Smooth muscle cell (in vitro differentiated cells): Measurements from ENCODE around the gene FAM111B. TPM values are rescaled to one million over a fixed set of nuclear protein-coding genes. Genes with fewer than 3 reads are reported as not detected.
"Not testable (repeated sequence)": the region's sequence is repeated elsewhere in the genome, so short reads cannot be mapped to it uniquely, and the experiment has no call there.

Experiments
- DNase-seq: peaks from one replicate; lab custom pipeline; 2025; ENCODE audit not compliant: unreplicated experiment; lab: John Stamatoyannopoulos, UW
- H2AFZ ChIP-seq: fragments of 200-600 bp; sonication (generic); 2 replicates; pipeline ENCODE4 v1.6.0; 2016; ENCODE audit warnings: antibody characterized with exemption, low read depth, mild to moderate bottlenecking
- H3F3A ChIP-seq: fragments of 200-600 bp; sonication (generic); 2 replicates; pipeline ENCODE4 v1.6.0; 2017; ENCODE audit warnings: antibody characterized with exemption, low read depth
- H3K27ac ChIP-seq: fragments of 200-600 bp; sonication (generic); 2 replicates; pipeline ENCODE4 v1.5.1; 2016; ENCODE audit warnings: low read depth, mild to moderate bottlenecking
- H3K27me3 ChIP-seq: fragments of 200-600 bp; sonication (generic); 2 replicates; pipeline ENCODE4 v1.6.1; 2016; ENCODE audit warnings: low read depth, mild to moderate bottlenecking
- H3K36me3 ChIP-seq: fragments of 200-600 bp; sonication (generic); 2 replicates; pipeline ENCODE4 v1.5.1; 2016; ENCODE audit warnings: low read depth
- H3K4me1 ChIP-seq: fragments of 200-600 bp; sonication (generic); 2 replicates; pipeline ENCODE4 v1.5.1; 2016; ENCODE audit warnings: low read depth
- H3K4me2 ChIP-seq: fragments of 200-600 bp; sonication (generic); 2 replicates; pipeline ENCODE4 v1.6.0; 2016; ENCODE audit warnings: mild to moderate bottlenecking
- H3K4me3 ChIP-seq: fragments of 200-600 bp; sonication (generic); 2 replicates; pipeline ENCODE4 v1.5.1; 2016; ENCODE audit warnings: mild to moderate bottlenecking
- H3K79me2 ChIP-seq: fragments of 200-600 bp; sonication (generic); 2 replicates; pipeline ENCODE4 v1.6.0; 2016; ENCODE audit warnings: low read depth, mild to moderate bottlenecking
- H3K9ac ChIP-seq: fragments of 200-600 bp; sonication (generic); 2 replicates; pipeline ENCODE4 v1.6.0; 2016; ENCODE audit warnings: low read depth
- H3K9me3 ChIP-seq: fragments of 200-600 bp; sonication (generic); replicated peaks from 2 replicates; pipeline ENCODE4 v1.5.1; 2016; ENCODE audit warnings: low read depth
- H4K20me1 ChIP-seq: fragments of 200-600 bp; sonication (generic); 2 replicates; pipeline ENCODE4 v1.6.0; 2016; ENCODE audit warnings: low read depth
- CTCF ChIP-seq: fragments of 200-600 bp; sonication (generic); IDR thresholded peaks from 2 replicates; pipeline ENCODE4 v1.5.1; 2017; ENCODE audit warnings: borderline replicate concordance, mild to moderate bottlenecking, antibody characterized with exemption; ENCODE audit not compliant: insufficient read depth, poor library complexity, severe bottlenecking
- WGBS: methylation state at CpG from one replicate; pipeline ENCODE4 v1.1.7; 2016; ENCODE audit warnings: low lambda C conversion rate; 5-methylcytosine and 5-hydroxymethylcytosine counted together
- polyA plus RNA-seq: library from polyadenylated mRNA; unstranded; fragments of >200 nt; fragmentation: Nextera tagmentation; extraction: Ambion mirVana; gene quantifications from 2 replicates; pipeline ENCODE4 v1.2.1, GENCODE V29; 2016
- total RNA-seq: library from RNA; depleted of rRNA; stranded (reverse); fragments of >200 nt; gene quantifications from 2 replicates; pipeline ENCODE4 v1.2.3, GENCODE V29; 2014

The FAM111B gene
- total RNA-seq = 6.5 and 7.1 TPM in 2 replicates
- 2.4 and 5.8 TPM in 2 replicates for polyA plus RNA-seq

GRCh38 chr11:59106363-59107336, at the start of gene FAM111B:
Gene FAM111B, plus strand, starts transcription at chr11:59107237. Its CDS starts 2,389 bp downstream, at chr11:59109626.
- peaks cover 6% of the 10 kb centered on the region for H3K27me3 ChIP-seq
- peak within 1 kb of the TSS; percentile 85 for H3K4me2 ChIP-seq
- no peak within 1 kb of the TSS for H3K9ac ChIP-seq
- H3K4me3 ChIP-seq = peak within 1 kb of the TSS; percentile 61
- no peak for TF ChIP-seq CTCF
- no peaks in the 10 kb centered on the region for H3F3A ChIP-seq
- no peak within 1 kb of the TSS for H3K27ac ChIP-seq
- no peaks in the 10 kb centered on the region for H3K9me3 ChIP-seq
- peak; percentile 59 for DNase-seq
- whole genome bisulfite sequencing = 2% methylated on average over 64 of the region's 64 CpGs
- H3K36me3 ChIP-seq = no peaks in the 10 kb centered on the region
- no peaks in the 10 kb centered on the region for H3K79me2 ChIP-seq
- peak within 1 kb of the TSS; percentile 85 for H2AFZ ChIP-seq
- peaks cover 15% of the 10 kb centered on the region for H3K4me1 ChIP-seq
- no peaks in the 10 kb centered on the region for H4K20me1 ChIP-seq

GRCh38 chr11:59058120-59059033, 48.7 kb upstream of the FAM111B start:
- not testable (repeated sequence) for H3K27ac ChIP-seq, H3F3A ChIP-seq, H4K20me1 ChIP-seq, H3K27me3 ChIP-seq, H3K36me3 ChIP-seq, H3K4me1 ChIP-seq, H3K9me3 ChIP-seq, H3K79me2 ChIP-seq, H3K9ac ChIP-seq
- H2AFZ ChIP-seq = peak overlapping the region; percentile 92
- peak overlapping the region; percentile 50 for H3K4me3 ChIP-seq
- 8% methylated on average over 27 of the region's 27 CpGs for WGBS
- peak; percentile 76 for TF ChIP-seq CTCF
- DNase-seq = peak; percentile 5
- peak overlapping the region; percentile 73 for H3K4me2 ChIP-seq

- H3K79me2 ChIP-seq, H4K20me1 ChIP-seq, H3K27ac ChIP-seq, H3K9ac ChIP-seq, H3K9me3 ChIP-seq, H3K36me3 ChIP-seq, H3K4me2 ChIP-seq, DNase-seq, H2AFZ ChIP-seq, H3F3A ChIP-seq, H3K4me1 ChIP-seq, H3K4me3 ChIP-seq, H3K27me3 ChIP-seq: not testable (repeated sequence)
- 72% methylated on average over 3 of the region's 3 CpGs for WGBS
Measured at GRCh38 chr11:59060096-59060495, 46.9 kb upstream of the FAM111B start.
